Testis (tissue), 2 donors: ENCODE data around the gene SLC30A5.

ENCODE experiments used
- POLR2A ChIP-seq: fragments of 450-650 bp; IDR thresholded peaks from one replicate; pipeline ENCODE4 v1.6.1; 2017; ENCODE audit warnings: antibody characterized with exemption, mild to moderate bottlenecking, moderate library complexity
- TF ChIP-seq, protein P1 (sequence below), 3 experiments: fragments of 450-650 bp in 2 of 3; fragments of 200-600 bp in 1 of 3; sonication (generic) in 1 of 3; IDR thresholded peaks; one replicate each; pipeline ENCODE4 v1.5.1; 2016 to 2019; ENCODE audit warnings: antibody characterized with exemption in 3 of 3, mild to moderate bottlenecking in 2 of 3, moderate library complexity in 1 of 3

DNA sequence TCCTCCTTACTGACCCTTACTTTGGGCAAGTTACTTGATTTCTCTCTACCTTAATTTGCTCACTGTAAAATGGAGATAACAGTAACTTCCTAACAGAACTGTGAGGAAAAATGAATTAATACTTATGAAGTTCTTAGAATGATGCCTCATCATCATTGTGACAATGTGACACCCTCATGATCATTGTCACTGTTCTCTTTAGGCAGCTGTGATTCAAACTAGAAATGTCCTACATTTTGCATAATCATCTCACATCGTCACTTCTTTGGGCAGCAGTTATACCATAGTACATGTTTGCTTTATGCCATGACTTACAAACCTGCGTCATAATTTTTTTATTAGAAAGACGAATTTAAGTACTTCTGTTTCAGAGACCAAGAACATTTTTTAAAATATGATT, 9.7 kb downstream of the SLC30A5 start:
- TF ChIP-seq, protein P1, sequence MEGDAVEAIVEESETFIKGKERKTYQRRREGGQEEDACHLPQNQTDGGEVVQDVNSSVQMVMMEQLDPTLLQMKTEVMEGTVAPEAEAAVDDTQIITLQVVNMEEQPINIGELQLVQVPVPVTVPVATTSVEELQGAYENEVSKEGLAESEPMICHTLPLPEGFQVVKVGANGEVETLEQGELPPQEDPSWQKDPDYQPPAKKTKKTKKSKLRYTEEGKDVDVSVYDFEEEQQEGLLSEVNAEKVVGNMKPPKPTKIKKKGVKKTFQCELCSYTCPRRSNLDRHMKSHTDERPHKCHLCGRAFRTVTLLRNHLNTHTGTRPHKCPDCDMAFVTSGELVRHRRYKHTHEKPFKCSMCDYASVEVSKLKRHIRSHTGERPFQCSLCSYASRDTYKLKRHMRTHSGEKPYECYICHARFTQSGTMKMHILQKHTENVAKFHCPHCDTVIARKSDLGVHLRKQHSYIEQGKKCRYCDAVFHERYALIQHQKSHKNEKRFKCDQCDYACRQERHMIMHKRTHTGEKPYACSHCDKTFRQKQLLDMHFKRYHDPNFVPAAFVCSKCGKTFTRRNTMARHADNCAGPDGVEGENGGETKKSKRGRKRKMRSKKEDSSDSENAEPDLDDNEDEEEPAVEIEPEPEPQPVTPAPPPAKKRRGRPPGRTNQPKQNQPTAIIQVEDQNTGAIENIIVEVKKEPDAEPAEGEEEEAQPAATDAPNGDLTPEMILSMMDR (IDR thresholded peaks at IDR 0.05): no peak
- no peak for TF ChIP-seq POLR2A
